ENCODE results near the gene LINGO4. TPM values are rescaled to one million over a fixed set of nuclear protein-coding genes. Genes with fewer than 3 reads are reported as not detected.

Gene LINGO4
- total and polyA plus RNA-seq, 2 of the 13 experiments (the other 11 are each of a cell fraction or from before 2014, with no cell fraction given), result 0.02 to 0.05 TPM

DNA sequence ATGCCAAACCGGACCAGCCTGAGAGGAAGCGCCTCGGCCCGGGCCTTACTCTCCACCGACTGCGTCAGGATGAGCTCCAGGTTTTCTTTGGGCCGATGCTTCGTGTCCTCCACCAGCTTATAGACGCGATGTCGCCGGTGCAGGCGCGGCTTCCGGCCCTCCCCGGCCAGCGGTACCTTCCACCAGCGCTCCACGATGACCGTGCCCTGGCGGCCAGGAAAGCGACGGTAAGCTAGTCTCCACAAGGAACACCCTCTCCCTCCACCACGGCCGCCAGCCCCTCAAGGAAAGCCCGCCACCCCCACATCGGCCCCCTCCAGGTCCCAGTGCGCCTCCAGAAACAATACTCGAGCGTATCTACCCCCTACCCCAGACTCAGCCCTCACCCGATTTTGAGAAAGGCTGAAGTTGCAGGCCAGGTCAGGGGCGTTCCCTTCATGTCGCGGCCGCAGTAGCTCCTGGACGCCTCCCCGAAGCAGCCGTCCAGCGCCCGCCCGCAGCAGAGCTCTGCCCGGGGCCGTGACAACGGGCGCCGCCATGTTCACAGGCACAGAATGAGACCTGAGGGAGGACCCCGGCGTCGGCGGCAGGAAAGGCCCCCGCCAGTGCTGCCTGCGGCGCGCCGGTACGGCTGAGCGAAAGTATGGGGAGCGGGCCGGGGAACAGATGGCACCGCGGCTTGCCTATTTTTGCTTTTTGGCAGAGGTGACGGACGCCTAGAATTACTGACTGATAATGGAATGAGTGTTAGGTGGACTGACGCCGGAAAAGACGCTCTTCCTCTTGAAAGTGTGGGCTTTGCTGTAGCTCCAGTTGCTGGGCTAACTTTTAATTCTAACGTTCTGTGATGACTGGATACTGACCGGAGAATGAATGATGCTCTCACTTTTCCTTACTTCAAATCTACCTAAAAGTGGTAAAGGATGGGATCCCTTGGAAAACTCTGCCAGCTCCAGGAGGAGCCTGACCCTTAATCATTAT lies 42.0 kb downstream of the LINGO4 start, which contains the start of gene MRPL9 (continued):
- no peak for TF ChIP-seq NFKBIZ (CRISPR knock-in tag; IDR thresholded peaks at IDR 0.05)
- TF ChIP-seq REXO4 (CRISPR knock-in tag; IDR thresholded peaks at IDR 0.05; ENCODE audit: borderline replicate concordance), result no peak
- TF ChIP-seq ZNF367 (CRISPR knock-in tag; IDR thresholded peaks at IDR 0.05; ENCODE audit: borderline replicate concordance), result no peak
- no peak for TF ChIP-seq ZNF446 (CRISPR knock-in tag; IDR thresholded peaks at IDR 0.05)
- no peak for TF ChIP-seq GPN1 (CRISPR knock-in tag; IDR thresholded peaks at IDR 0.05; ENCODE audit: borderline replicate concordance)
- no peak for TF ChIP-seq SP140L (CRISPR knock-in tag; IDR thresholded peaks at IDR 0.05; ENCODE audit: borderline replicate concordance)
- TF ChIP-seq ZNF337 (CRISPR knock-in tag; IDR thresholded peaks at IDR 0.05; ENCODE audit: borderline replicate concordance, low read depth), result peak; percentile 86; the same call in 1 of the 2 replicates
- TF ChIP-seq, protein P1, sequence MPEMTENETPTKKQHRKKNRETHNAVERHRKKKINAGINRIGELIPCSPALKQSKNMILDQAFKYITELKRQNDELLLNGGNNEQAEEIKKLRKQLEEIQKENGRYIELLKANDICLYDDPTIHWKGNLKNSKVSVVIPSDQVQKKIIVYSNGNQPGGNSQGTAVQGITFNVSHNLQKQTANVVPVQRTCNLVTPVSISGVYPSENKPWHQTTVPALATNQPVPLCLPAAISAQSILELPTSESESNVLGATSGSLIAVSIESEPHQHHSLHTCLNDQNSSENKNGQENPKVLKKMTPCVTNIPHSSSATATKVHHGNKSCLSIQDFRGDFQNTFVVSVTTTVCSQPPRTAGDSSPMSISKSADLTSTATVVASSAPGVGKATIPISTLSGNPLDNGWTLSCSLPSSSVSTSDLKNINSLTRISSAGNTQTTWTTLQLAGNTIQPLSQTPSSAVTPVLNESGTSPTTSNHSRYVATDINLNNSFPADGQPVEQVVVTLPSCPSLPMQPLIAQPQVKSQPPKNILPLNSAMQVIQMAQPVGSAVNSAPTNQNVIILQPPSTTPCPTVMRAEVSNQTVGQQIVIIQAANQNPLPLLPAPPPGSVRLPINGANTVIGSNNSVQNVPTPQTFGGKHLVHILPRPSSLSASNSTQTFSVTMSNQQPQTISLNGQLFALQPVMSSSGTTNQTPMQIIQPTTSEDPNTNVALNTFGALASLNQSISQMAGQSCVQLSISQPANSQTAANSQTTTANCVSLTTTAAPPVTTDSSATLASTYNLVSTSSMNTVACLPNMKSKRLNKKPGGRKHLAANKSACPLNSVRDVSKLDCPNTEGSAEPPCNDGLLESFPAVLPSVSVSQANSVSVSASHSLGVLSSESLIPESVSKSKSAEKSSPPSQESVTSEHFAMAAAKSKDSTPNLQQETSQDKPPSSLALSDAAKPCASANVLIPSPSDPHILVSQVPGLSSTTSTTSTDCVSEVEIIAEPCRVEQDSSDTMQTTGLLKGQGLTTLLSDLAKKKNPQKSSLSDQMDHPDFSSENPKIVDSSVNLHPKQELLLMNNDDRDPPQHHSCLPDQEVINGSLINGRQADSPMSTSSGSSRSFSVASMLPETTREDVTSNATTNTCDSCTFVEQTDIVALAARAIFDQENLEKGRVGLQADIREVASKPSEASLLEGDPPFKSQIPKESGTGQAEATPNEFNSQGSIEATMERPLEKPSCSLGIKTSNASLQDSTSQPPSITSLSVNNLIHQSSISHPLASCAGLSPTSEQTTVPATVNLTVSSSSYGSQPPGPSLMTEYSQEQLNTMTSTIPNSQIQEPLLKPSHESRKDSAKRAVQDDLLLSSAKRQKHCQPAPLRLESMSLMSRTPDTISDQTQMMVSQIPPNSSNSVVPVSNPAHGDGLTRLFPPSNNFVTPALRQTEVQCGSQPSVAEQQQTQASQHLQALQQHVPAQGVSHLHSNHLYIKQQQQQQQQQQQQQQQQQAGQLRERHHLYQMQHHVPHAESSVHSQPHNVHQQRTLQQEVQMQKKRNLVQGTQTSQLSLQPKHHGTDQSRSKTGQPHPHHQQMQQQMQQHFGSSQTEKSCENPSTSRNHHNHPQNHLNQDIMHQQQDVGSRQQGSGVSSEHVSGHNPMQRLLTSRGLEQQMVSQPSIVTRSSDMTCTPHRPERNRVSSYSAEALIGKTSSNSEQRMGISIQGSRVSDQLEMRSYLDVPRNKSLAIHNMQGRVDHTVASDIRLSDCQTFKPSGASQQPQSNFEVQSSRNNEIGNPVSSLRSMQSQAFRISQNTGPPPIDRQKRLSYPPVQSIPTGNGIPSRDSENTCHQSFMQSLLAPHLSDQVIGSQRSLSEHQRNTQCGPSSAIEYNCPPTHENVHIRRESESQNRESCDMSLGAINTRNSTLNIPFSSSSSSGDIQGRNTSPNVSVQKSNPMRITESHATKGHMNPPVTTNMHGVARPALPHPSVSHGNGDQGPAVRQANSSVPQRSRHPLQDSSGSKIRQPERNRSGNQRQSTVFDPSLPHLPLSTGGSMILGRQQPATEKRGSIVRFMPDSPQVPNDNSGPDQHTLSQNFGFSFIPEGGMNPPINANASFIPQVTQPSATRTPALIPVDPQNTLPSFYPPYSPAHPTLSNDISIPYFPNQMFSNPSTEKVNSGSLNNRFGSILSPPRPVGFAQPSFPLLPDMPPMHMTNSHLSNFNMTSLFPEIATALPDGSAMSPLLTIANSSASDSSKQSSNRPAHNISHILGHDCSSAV (CRISPR knock-in tag; IDR thresholded peaks at IDR 0.05; ENCODE audit: borderline replicate concordance), result no peak
- peak; percentile 90 for TF ChIP-seq SRSF1 (optimal IDR thresholded peaks at IDR 0.05; ENCODE audit: low read depth, low read length)
- TF ChIP-seq, protein P2, sequence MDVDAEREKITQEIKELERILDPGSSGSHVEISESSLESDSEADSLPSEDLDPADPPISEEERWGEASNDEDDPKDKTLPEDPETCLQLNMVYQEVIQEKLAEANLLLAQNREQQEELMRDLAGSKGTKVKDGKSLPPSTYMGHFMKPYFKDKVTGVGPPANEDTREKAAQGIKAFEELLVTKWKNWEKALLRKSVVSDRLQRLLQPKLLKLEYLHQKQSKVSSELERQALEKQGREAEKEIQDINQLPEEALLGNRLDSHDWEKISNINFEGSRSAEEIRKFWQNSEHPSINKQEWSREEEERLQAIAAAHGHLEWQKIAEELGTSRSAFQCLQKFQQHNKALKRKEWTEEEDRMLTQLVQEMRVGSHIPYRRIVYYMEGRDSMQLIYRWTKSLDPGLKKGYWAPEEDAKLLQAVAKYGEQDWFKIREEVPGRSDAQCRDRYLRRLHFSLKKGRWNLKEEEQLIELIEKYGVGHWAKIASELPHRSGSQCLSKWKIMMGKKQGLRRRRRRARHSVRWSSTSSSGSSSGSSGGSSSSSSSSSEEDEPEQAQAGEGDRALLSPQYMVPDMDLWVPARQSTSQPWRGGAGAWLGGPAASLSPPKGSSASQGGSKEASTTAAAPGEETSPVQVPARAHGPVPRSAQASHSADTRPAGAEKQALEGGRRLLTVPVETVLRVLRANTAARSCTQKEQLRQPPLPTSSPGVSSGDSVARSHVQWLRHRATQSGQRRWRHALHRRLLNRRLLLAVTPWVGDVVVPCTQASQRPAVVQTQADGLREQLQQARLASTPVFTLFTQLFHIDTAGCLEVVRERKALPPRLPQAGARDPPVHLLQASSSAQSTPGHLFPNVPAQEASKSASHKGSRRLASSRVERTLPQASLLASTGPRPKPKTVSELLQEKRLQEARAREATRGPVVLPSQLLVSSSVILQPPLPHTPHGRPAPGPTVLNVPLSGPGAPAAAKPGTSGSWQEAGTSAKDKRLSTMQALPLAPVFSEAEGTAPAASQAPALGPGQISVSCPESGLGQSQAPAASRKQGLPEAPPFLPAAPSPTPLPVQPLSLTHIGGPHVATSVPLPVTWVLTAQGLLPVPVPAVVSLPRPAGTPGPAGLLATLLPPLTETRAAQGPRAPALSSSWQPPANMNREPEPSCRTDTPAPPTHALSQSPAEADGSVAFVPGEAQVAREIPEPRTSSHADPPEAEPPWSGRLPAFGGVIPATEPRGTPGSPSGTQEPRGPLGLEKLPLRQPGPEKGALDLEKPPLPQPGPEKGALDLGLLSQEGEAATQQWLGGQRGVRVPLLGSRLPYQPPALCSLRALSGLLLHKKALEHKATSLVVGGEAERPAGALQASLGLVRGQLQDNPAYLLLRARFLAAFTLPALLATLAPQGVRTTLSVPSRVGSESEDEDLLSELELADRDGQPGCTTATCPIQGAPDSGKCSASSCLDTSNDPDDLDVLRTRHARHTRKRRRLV (CRISPR knock-in tag; IDR thresholded peaks at IDR 0.05), result 0 out of 2 replicates have a peak, but pooled peaks have one; percentile 24
- TF ChIP-seq, protein P3, sequence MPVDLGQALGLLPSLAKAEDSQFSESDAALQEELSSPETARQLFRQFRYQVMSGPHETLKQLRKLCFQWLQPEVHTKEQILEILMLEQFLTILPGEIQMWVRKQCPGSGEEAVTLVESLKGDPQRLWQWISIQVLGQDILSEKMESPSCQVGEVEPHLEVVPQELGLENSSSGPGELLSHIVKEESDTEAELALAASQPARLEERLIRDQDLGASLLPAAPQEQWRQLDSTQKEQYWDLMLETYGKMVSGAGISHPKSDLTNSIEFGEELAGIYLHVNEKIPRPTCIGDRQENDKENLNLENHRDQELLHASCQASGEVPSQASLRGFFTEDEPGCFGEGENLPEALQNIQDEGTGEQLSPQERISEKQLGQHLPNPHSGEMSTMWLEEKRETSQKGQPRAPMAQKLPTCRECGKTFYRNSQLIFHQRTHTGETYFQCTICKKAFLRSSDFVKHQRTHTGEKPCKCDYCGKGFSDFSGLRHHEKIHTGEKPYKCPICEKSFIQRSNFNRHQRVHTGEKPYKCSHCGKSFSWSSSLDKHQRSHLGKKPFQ (CRISPR knock-in tag; IDR thresholded peaks at IDR 0.05; ENCODE audit: insufficient replicate concordance), result no peak
- 0 out of 2 replicates have a peak, but pooled peaks have one; percentile 72 for TF ChIP-seq ZBTB20 (CRISPR knock-in tag; IDR thresholded peaks at IDR 0.05; ENCODE audit: borderline replicate concordance, low read depth)

Measured in HepG2 (cell line).